ENCODE results near the gene GRPR. TPM values are rescaled to one million over a fixed set of nuclear protein-coding genes. Genes with fewer than 3 reads are reported as not detected.

The GRPR gene
- not detected in 2 replicates for total RNA-seq

DNA sequence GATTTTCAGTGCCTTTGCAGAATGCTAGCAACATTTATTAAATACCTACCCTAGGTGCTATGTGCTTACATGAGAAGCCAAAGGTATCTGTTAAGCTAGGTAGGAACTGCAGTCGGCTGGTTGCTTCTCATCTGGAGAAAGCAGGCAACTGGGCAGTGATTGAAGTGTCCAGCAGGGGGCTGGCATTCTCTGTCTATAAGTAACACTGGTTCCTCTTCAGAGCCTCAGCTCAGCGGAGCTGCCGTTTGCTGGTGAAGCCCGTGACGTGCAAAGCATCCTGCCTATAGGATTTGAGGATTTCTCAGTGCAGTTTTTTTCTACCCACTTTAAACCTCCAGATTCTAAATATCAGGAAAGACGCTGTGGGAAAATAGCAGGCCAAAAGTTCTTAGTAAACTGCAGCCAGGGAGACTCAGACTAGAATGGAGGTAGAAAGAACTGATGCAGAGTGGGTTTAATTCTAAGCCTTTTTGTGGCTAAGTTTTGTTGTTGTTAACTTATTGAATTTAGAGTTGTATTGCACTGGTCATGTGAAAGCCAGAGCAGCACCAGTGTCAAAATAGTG, at the start of gene GRPR:
GRPR (plus strand) TSS at position 344 of the 565 bp plus-strand sequence. CDS start 389 bp downstream, outside the sequence.

DNA sequence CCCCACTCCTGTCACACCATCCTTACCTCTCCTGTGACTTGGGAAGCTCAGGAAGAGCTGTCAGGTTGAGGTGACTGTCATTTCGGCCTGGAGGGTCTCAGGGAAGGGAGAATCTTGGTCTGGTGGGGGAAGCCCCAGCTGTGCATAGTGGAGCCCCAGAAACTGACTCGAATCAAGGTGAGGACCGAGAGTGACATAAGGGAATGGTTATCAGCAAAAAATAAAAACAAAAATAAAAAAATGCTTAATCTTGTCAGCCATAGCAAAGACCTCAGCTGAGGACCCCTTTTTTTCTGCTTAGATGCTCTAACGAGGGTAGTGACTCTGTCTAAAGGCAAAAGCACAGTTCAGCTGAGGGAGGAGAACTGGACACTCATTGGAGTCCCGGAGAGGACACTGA, 43.8 kb downstream of the GRPR start, which contains the start of gene MAGEB17:
MAGEB17 (plus strand) TSS at position 301 of the 400 bp plus-strand sequence. CDS start 2,902 bp downstream, outside the sequence.

Other genes starting within 250 kb of the GRPR start
- not detected in 2 replicates for gene MAGEB17, start 43.9 kb downstream of the GRPR start, total RNA-seq